Stimulated activated CD8-positive, alpha-beta memory T cell treated with anti-CD3 and anti-CD28 coated beads, Interleukin-12 subunit alpha, Interleukin-12 subunit beta, amount 100 ng/mL, for 1 hour (primary cell): Measurements from ENCODE around the gene KRT1.
A peak's percentile ranks its signal among the peaks of the same experiment; 100 is the strongest.

Experiments used
- DNase-seq: peaks from one replicate; pipeline ENCODE4 v3.0.0-alpha.2; 2020; ENCODE audit warnings: low read depth

Gene KRT1

DNA sequence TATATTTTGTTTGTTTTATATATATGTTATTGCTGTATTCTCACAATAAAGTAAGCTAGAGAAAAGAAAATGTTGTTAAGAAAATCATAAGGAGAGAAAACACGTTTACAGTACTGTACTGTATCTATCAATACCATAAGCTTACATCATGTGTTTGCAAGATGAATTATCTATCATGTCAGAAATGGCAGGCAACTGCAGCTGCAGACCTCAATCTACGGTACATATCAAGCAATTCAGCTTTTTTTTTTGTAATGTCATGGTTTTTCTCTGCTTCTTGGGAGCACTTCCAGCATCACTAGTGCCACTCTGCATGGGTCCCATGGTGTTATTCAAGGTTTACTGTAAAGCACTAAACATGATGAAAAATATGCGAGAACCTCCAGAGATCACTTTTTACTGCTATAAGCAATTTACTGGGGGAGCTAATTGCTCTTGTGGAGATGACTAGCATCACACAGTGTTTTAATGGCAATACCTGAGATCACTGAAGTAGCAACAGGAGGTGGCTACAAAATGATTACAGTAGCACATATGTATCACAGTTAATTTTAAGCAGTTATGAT, 19.2 kb downstream of the KRT1 start:
- DNase-seq: no peak

DNA sequence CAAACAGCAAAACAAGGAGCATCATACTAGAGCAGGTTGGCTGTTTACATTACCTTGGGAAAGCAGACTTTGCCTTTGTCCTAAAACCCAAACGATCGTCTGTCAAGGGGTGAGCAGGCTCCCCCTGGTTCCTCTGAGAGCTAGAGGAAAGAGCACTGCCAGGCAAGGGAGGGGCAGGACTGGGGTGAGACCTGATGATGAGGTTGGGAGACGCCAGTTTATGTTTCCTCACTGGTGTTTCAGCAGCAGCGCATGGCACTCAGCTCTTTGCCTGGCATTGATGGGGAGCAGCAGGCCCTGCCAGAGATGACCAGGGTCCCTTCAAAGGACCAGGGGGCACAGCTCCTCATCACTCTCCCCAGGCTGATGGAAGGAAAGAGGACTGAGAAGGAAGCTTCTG, 20.3 kb downstream of the KRT1 start:
- DNase-seq: no peak

DNA sequence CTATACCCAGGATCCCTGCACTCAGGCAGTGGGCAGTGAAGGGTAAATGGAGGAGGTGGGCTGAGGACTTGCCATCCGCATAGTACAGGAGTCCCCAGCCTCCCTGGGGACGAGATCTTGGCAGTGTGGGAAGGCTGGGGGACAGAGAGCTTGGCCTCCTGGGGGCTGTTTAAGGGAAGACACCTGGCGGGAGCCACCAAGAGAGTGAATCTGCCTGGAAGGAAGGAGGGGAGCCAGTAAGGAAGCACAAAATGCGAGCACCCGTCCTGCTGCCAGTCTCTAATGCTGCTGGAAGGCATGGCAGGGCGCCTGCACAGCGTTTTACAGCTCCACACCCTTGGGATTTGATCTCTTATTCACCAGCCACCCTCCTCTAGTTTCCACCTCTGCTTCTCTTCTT, 20.8 kb downstream of the KRT1 start:
- no peak for DNase-seq

DNA sequence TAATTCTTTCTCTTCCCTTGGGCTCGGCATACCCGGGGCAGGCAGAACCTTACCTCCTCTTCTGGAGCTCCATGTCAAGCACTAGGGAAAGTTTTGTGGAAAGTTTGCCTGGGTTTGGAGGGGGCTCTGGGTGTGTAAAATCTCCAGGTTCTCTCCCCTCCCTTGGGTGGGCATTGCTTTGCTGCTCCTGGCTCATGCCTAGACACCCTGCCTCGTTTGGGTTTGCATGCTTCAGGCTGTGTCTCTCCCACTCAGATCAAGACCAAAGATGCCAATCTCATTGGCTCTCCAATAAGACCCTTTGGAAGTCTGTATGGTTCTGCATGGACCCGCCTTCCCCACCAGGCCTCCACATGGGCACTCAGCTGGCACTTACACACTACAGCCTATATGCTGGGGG, 22.0 kb downstream of the KRT1 start:
- DNase-seq: no peak

DNA sequence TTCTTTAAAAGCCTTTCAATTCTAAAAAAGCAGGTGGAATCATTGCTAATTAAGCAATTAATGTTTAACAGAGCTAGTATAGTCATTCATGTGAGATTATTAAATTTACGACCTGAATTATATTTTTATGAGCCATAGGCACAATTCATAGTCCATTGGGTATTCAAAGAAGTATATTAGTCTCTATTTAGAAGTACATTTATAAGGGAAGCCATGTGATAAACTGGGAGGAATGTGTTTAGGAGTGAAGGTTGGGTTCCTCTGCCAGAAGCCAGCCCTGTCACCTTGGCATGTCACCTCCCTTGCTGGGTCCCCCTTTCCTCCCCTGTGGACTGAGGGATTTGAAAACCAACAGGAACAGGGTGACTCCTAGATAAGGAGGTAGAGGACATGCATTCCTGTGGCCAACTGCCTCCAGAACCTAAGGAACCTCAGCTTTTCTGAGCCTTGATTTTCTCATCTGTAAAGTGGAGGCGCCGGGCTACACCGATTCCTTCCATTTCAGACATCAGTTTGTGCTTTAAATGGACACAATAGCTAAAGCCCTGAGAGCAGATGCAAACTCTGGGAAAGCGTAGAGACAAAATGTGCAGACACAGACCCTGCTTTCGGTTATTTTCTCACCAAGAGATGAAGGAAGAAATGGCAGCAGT, 22.8 kb downstream of the KRT1 start:
- no peak for DNase-seq

DNA sequence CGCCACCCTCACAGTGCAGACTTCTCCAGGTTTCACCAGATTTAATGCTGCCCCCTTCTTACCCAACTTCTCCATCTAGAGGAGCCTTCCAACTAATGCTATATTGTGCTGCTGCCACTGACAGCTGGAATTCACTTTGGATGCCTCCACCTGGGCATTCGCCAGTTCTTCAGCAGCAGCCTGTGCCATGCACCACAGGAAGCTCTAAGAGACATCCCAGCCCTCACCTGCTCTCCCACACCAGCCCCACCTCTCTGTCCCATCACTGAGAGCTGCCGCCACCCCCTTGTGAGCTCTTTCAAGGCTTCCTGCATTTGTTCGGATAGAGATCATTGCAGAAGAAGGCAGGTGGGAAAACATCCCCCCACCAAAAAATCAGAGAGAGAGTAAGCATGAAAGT, 23.6 kb downstream of the KRT1 start:
- no peak for DNase-seq

DNA sequence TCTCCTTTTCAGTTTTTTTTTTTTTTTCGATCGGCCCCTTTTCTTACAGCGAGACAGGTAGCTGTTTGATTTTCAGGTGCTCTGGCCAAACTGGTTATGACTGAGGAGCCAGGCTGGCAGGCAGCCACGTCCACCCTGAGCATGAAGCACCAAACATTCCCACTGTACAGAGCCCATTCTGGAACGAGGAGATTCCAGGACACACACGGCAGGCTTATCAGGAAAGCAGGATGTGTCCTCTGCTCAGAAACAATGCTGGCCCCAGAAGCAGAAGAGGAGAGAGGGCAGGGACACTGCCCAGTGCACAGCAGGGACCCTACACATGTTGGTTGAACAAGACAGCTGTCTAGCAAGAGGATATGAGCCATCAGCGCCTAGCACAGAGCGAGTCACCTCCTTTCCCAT, 24.5 kb downstream of the KRT1 start:
- no peak for DNase-seq

DNA sequence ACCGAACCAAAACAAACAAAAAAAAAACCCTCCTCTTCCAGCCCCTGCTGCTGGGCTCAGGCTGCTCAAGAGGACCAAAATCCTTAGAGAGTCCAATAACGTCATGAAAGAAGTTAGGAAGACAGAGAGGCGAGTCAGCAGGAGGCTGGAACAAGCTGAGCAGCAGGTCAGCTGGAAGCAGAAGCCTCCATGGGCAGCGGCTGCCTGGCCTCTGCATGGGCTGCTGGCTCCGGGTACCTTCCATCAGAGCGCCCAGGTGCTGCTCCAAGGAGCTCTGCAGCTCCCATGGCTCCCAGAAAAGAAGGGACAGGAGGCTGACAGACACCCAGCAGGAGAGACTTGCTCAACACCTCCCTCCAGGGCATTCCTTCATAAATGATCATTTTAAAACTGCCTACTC, 25.0 kb downstream of the KRT1 start:
- DNase-seq: no peak

DNA sequence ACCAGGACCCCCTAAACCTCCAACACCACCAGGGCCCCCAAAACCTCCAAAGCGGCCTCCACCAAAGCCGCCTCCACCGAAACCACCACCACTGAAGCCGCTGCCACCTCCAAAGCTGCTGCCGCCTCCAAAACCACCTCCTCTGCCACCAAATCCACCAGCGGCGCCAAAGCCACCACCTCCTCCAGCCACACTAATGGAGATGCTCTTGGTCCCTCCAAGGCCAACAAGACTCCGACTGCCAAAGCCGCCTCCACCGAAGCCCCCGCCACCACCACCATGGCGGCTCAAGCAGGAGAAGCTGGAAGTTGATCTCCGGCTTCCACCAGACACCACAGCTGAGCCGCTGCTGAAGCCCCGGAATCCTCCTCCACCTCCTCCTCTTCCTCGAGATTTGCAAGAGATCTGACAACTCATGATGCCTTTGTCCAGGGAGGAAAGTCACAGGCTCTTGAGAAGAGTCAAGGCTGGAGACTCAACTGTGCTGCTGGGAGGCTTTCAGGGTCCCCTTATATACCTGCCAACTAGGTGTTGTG, 28.4 kb downstream of the KRT1 start, which contains the start of gene KRT2:
Gene KRT2 (minus strand): TSS at position 486 of the 536 bp plus-strand sequence. CDS start 69 bp downstream, at position 417.
- no peak for DNase-seq

DNA sequence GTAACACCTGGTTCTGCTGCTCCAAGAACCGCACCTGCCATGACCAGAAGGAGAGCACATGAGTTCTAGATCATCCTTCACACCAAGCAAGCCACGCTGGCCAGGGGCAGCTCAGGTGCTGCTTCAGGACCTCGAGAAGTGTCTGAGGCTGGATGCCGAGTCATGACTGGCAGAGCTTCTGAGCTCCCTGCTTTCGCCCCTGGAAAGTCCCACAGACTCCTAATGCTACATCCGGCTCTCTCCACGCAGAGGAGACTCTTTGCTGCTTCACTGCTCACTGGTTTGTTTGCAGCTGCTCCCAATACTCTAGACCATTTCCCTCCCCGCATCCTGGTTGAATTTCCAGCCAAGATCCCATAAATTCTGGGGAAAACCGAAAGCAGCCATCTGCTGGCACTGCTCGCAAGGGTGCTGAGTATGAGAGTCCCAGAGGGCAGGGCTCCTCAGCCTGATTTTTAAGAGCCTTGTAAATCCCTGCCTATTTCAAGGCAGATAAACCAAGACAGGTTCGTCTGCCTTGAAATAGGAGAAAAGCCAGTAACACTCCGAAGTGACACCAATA, 29.6 kb downstream of the KRT1 start:
- no peak for DNase-seq

DNA sequence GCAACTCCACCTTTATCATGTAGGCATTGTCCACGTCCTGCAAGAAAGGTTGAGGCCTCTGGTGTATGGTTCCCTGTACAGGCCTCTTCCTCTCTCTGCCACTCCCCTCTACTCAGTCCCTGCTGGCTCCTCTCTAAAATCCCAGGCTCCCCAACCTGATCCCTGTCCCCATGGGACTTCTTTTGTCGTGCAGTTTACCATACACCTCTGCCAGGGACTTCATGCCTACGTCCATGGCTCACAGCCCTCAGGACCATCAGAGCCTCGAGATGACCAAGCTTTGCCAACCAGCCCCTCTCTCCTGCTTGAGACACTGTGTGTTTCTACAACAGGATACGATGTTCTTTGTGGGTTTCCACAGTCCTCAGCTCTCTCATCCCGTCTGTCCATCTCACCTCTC, 31.1 kb downstream of the KRT1 start:
- DNase-seq: no peak

DNA sequence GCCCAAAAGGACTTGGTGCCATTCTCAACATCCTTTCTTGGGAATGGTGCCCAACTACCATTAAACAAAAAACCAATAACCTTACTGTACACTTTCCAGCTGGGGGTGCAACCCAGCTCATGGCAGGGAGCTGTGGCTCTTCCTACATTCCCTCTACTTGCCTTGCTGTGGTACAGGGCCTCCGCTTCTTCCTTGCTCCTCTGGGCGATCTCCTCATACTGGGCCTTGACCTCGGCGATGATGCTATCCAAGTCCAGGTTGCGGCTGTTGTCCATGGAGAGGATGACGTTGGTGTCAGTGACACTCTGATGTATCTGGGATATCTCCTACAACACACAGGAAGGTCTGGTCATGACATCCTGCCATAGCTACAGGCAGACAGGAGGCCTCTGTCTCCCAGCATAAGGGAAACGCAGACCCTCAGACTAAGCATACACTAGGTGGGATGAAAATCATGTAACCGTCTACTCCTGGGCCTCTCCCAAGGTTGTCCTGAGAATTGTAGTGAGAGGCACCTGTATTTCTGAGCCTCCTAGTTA, 32.1 kb downstream of the KRT1 start:
- DNase-seq: no peak

DNA sequence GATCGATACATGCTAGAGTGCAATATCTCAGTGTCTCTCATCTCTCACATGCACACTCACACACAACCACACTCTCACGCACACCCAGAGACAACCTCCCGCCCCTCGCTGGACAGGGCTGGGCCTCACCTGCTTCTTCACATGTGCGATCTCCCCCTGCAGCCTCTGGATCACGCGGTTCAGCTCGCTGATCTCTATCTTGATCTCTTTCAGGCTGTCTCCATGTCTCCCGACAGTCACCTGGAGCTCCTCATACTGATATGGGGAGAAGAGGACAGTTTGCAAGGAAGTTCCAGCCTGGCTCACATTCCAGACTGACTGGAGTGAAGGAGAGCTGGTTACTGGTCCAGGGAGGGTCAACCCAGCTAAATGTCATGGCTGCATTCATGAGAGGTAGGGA, 32.6 kb downstream of the KRT1 start:
- no peak for DNase-seq

DNA sequence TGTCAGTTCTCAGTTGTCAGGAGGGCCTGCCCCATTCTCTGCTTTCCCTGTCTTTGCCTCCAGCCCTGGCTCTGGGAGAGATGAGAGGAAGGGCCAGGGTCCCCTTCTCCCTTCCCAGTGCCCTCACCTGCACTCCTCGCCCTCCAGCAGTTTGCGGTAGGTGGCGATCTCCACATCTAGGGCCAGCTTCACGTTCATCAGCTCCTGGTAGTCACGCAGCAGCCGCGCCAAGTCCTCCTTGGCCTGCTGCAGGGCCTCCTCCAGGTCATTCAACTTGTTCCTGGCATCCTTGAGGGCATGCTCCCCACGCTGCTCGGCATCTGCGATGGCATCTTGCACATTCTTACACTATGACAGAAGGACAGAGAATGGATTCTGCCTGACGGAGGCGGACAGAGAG, 33.6 kb downstream of the KRT1 start:
- DNase-seq: no peak

DNA sequence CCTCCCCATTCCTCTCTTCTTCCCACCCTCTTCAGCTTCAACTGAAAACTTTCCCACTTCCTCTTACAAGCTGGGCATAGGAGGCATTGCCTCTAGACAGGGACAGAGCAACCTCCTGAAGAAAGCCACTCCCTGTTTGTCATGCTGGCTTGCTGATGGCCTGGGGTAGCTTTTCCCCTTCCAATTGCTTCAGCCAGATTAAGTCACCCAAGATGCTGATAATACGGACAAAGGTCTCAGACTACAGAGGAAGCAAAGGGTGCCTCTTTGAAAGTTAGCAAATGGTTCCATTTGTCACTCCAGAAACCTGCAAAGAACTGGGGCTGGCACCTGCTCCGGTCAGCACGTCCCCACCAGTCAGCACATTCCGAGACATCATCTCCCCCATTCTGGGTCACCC, 34.2 kb downstream of the KRT1 start:
- DNase-seq: no peak

DNA sequence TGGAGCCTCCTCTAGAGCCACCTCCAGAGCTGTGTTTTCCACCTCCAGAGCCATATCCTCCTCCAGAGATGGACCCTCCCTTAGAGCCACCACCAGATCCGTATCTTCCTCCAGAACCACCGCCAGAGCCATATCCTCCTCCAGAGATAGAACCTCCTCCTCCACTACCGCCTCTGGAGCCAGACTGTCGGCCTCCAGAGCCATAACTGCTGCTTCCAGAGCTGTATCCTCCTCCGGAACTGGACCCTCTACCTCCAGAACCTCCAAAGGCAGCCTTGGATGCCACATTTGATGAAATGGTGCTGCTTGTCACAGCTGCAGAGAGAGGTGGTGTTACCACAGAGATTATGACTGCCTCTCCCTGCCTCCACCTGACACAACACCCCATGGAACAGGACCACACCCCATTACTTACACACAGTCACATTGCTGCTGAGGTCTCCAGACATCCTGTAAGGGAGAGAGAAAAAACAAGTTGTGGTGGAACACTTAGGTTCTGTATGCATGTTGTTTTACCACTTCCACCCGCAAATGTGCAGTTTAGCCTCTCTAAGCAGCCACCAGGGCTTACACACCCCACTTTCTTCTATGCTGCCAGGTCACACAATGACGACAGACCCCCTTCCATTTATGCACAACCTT, 35.0 kb downstream of the KRT1 start:
- DNase-seq: peak; percentile 27

DNA sequence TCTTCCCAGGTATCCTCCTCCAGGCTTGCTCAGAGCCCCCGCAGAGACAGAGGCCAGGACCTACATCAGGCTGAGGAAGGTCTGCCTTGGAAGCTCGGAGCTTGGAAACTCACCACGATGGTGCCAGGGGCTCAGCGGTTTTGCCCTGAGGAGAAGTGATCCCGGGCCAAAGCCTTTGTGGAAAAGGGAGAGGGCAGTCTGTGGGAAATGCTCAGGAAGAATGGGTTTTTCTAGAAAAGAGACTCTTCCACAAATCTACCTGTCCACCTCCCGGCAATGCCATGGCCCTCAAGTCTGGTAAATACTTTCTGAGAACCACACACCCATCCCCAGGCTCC, 36.2 kb downstream of the KRT1 start:
- no peak for DNase-seq

DNA sequence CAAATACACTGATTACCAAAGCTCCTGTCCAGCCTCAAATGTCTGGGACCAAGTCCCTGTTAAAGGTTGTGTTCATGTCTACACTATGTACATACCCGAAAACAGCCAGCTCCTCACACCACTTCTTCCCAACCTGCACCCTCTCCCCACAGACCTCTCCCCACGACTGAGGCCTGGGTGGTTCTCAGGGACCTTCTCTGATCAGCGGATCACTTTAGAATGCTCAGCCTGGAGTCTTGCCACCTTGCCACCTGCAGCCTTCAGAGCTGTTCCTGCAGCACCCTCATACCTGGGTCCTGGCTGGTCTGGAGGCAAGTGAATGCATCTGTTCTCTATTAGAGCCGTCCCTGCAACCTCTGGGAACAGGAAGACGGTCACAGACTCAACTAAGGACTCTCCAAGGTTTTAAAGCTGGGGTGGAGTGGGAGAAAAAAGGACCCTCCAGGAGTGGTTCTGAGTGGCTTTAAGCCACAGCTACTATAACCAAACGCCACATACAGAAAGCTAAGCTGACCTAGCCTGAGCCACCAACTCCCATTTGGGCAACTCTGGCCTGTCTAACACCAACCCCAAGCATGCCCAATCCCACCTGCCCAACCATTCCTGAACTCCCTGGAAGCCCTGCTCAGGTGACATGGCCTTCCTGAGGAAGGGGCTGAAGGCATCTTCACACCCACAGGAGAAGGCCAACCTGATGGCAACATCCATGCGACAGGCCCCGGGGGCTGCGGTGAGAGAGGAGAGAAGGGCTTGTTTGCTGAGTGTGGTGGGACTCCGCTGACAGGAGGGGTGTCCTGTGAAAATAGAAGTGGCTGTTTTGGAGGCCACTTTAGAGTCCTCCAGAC, 36.8 kb downstream of the KRT1 start:
- DNase-seq: no peak

DNA sequence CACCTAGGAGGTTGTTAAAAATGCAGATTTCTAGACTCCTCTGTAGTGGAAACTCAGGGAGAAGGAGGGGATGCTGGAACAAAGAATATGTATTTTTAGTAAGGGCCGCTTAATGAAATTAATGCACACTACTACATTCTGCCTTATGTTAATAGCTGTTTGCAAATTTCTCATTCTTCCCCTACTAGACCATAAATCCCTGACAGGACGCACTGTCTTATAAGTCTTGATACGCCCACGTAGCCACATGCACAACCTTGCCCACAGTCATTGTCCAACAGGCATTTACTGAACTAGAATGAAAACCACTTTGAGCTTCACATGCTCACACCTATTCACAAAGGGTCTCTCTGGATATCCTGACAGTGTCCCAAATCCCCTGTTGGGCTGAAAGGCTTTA, 38.7 kb downstream of the KRT1 start:
- no peak for DNase-seq

DNA sequence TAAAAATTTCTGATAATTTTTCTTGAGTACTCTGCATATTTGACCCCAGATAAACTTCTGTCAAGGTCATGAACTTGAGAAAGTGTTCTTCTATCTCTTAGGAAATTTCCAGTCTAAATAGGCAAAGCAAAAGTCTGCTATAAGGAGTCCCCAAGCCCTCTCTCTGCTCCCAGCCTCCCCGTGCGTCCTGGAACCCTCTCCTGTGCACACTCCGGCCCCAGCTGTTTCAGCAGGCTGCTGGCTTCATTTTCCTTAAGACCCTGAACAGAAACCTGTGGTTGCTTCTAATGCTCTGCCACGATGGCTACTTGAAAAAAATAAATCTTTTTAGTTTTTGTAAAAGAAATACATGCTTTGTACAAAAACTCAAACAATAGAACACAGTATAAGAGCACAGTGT, 42.9 kb downstream of the KRT1 start:
- no peak for DNase-seq

DNA sequence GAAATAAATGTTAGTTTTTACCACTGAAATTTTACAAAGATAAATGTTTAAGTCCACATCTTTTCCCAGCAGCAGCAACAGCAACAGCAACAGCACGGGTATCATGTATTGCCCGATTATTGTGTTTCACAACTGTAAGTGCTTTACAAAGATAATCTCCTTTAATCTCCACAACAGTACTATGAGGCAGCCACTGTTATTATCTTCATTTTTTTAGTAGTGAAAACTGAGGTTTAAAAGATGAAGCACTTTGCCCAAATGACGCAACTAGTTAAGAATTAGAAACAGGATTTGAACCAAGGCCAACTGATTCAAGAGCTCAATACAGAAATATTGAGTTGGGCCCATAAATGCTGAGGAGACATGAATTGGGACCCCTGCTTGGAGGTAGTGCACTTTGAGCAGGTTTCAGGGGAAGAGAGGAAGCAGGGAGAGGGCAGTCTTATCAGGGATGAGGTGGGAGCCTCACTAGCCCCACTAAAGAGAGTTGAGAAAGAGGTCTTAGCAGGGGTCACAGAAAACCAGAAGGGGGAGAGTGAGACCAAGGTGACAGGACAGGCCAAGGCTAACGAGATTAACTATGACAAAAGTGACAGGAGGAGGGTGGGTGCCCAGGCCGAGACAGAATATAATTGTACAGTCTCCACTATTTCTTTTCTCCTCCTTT, 43.5 kb downstream of the KRT1 start:
- DNase-seq: no peak

DNA sequence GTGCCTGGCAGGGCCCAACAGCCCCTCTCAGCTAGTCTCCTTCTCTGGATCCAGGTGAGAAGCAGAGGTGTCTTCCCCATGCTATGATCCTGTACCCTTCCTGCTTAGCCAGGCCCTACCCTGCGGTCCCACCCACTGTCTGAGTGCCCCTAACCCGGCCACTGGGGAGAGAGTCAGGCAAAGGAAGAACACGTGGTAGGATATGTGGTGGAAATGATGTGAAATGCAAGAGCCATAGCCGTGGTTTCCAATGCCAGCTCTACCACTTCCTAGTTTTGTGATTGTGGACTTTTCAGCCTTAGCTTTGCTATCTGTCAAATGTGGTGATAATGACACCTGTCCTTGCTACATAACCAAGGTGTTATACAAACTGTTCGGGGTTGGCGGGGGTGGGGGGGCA, 44.0 kb downstream of the KRT1 start:
- DNase-seq: no peak
